ENCODE measurements around the gene OR1Q1. TPM values are rescaled to one million over a fixed set of nuclear protein-coding genes. Genes with fewer than 3 reads are reported as not detected.
"Not testable (repeated sequence)": the region's sequence is repeated elsewhere in the genome, so short reads cannot be mapped to it uniquely, and the experiment has no call there.

The OR1Q1 gene, protein sequence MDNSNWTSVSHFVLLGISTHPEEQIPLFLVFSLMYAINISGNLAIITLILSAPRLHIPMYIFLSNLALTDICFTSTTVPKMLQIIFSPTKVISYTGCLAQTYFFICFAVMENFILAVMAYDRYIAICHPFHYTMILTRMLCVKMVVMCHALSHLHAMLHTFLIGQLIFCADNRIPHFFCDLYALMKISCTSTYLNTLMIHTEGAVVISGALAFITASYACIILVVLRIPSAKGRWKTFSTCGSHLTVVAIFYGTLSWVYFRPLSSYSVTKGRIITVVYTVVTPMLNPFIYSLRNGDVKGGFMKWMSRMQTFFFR
- 0.14 and 0.31 TPM in 2 replicates for polyA plus RNA-seq (2011; rRNA removed)
- polyA minus RNA-seq (2011; rRNA and poly(A)+ RNA removed), result 0.23 and 0.74 TPM in 2 replicates

DNA sequence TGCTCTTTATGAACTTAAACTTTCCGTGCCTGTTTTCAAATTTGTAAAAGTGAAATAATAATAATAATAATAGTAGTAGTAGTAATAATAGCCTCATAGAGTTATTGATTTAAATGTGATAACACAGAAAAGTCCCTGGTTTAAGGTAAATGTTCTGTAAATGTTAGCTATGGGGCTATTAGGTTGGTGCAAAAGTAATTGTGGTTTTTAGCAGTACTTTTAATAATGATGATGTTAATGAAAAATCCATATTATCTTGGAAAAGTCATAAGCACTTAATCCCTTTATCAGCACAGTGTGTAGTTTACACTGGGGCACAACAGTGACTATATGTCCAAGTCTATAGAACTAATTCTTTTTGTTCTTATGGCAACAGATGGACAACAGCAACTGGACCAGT lies at the start of gene OR1Q1:
TSS of gene OR1Q1 (plus strand) at position 377 of the 400 bp plus-strand sequence. CDS start at position 377, 0 bp downstream.
- ChIA-PET CTCF (no interaction called here), POLR2A (no interaction called here)
- Histone ChIP-seq H3K27ac (ENCODE audit: low read depth, low read length) (no peak within 1 kb of the TSS), H3K4me3 (ENCODE audit: low read depth, low read length) (no peak within 1 kb of the TSS), H3K27me3 (ENCODE audit: control insufficient read depth, insufficient read depth, low read length) (no peaks in the 10 kb centered on the region), H3K9me3 (ENCODE audit: control insufficient read depth, insufficient read depth, low read length) (no peaks in the 10 kb centered on the region)
- TF ChIP-seq, protein P1, sequence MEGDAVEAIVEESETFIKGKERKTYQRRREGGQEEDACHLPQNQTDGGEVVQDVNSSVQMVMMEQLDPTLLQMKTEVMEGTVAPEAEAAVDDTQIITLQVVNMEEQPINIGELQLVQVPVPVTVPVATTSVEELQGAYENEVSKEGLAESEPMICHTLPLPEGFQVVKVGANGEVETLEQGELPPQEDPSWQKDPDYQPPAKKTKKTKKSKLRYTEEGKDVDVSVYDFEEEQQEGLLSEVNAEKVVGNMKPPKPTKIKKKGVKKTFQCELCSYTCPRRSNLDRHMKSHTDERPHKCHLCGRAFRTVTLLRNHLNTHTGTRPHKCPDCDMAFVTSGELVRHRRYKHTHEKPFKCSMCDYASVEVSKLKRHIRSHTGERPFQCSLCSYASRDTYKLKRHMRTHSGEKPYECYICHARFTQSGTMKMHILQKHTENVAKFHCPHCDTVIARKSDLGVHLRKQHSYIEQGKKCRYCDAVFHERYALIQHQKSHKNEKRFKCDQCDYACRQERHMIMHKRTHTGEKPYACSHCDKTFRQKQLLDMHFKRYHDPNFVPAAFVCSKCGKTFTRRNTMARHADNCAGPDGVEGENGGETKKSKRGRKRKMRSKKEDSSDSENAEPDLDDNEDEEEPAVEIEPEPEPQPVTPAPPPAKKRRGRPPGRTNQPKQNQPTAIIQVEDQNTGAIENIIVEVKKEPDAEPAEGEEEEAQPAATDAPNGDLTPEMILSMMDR (IDR thresholded peaks at IDR 0.05; ENCODE audit: low read depth, low read length), result no peak
- DNase-seq (ENCODE audit: low read depth, low spot score), result no peak

DNA sequence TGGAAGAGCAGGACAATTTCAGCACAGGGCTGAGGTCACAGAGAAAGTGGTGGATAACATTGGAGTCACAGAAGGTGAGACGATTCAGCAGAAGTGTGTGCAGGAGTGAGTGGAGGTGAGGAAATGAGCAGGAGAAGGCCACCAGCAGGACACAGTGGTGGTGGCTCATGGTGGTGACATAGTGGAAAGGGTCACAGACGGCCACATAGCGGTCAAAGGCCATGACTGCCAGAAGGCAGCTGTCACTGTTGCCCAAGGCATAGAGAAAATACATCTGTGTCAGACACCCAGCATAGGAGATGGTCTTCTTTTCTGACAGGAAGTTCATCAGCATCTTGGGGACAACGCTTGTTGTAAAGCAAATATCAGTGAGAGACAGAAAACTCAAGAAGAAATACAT lies 46.6 kb upstream of the OR1Q1 start:
- POLR2A ChIA-PET, result no interaction called here
- Histone ChIP-seq H3K9me3 (ENCODE audit: control insufficient read depth, insufficient read depth, low read length) (no peaks in the 10 kb centered on the region), H3K4me3 (ENCODE audit: low read depth, low read length) (no peak overlapping the region), H3K27ac (ENCODE audit: low read depth, low read length) (no peak overlapping the region), H3K27me3 (ENCODE audit: control insufficient read depth, insufficient read depth, low read length) (peaks cover 3% of the 10 kb centered on the region)
- no peak for DNase-seq (ENCODE audit: low read depth, low spot score)
- CTCF ChIA-PET, result no interaction called here
- TF ChIP-seq, protein P1 (IDR thresholded peaks at IDR 0.05; ENCODE audit: low read depth, low read length), result no peak

DNA sequence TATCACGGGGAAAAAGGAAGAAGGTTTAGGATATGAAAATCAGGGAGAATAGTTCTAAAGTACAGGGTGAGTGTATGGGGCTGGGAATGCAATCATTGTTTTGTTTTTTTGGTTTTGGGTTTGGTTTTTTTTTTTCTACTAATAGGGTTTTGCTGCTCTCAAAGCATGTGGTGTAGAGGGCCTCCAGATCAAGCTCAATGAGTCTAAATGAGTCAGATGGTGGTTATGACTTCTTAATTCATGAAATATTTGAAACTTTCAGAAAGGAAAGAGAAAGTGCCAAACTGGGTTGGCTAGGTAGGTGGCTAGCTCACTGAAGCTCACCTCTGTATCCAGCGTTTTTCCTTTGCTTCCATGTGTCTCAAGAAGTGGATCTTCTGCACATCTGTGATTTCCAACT lies 42.1 kb upstream of the OR1Q1 start:
- Histone ChIP-seq H3K27me3 (ENCODE audit: control insufficient read depth, insufficient read depth, low read length) (peaks cover under 1% of the 10 kb centered on the region), H3K4me3 (ENCODE audit: low read depth, low read length) (no peak overlapping the region), H3K9me3 (ENCODE audit: control insufficient read depth, insufficient read depth, low read length) (no peaks in the 10 kb centered on the region), H3K27ac (ENCODE audit: low read depth, low read length) (no peak overlapping the region)
- CTCF ChIA-PET, result interaction anchor here (1.2 to 1.5 kb wide), 2 partner anchors 74 to 107 kb away, joined by 3 to 4 read pairs; no protein-coding TSS in a partner anchor
- no peak for DNase-seq (ENCODE audit: low read depth, low spot score)
- POLR2A ChIA-PET, result interaction anchor here (0.6 kb wide), 1 partner anchor 206 kb away, joined by 3 read pairs; no protein-coding TSS in a partner anchor
- TF ChIP-seq, protein P1 (IDR thresholded peaks at IDR 0.05; ENCODE audit: low read depth, low read length), result no peak

DNA sequence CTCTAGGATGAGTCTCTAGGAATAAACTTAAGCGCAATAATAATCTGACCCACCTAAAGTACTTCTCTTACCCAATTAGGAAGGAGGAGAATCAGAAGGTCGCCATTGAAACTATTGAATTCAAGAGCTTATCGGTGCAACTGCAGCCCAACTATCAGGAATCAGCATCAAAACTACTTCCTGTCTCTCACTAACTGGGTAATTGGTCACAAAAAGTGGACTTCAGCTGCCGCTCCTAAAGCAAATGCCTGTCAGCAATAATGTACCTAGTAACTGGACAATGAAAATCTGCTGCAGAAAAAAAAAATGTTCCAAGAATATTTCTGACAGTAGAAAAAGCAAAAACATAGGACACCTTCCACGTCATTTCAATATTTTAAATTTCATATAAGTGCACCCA lies 34.7 kb upstream of the OR1Q1 start:
- H3K9me3 ChIP-seq (ENCODE audit: control insufficient read depth, insufficient read depth, low read length), result no peaks in the 10 kb centered on the region
- no peaks in the 10 kb centered on the region for H3K27me3 ChIP-seq (ENCODE audit: control insufficient read depth, insufficient read depth, low read length)
- no peak overlapping the region for H3K27ac ChIP-seq (ENCODE audit: low read depth, low read length)
- no peak overlapping the region for H3K4me3 ChIP-seq (ENCODE audit: low read depth, low read length)
- no peak for DNase-seq (ENCODE audit: low read depth, low spot score)
- TF ChIP-seq, protein P1 (IDR thresholded peaks at IDR 0.05; ENCODE audit: low read depth, low read length), result no peak
- CTCF ChIA-PET, result interaction anchor here (0.5 kb wide), 1 partner anchor 1260 kb away, joined by 3 read pairs; no protein-coding TSS in a partner anchor
- POLR2A ChIA-PET, result no interaction called here

DNA sequence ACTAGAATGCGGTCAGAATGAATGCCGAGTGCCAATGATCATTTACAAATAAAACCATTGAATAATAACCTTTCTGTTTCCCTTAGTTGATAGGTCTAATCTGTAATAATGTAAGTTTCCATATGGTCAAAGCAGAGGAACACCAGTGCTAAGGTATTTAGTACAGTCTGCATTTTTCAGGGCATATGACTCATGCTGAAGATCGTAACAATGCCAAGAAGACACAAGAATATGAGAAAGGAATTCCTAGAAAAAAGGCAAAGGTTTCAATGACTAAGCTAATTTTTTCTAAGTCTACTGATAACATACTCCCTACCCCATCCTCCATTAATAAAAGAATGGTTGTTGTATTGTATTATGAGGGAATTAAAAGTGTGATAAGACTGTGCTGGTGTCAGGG lies 34.2 kb upstream of the OR1Q1 start:
- POLR2A ChIA-PET, result no interaction called here
- CTCF ChIA-PET, result no interaction called here
- no peaks in the 10 kb centered on the region for H3K27me3 ChIP-seq (ENCODE audit: control insufficient read depth, insufficient read depth, low read length)
- H3K27ac ChIP-seq (ENCODE audit: low read depth, low read length), result no peak overlapping the region
- TF ChIP-seq, protein P1 (IDR thresholded peaks at IDR 0.05; ENCODE audit: low read depth, low read length), result no peak
- DNase-seq (ENCODE audit: low read depth, low spot score), result peak; percentile 16
- H3K4me3 ChIP-seq (ENCODE audit: low read depth, low read length), result no peak overlapping the region
- no peaks in the 10 kb centered on the region for H3K9me3 ChIP-seq (ENCODE audit: control insufficient read depth, insufficient read depth, low read length)

DNA sequence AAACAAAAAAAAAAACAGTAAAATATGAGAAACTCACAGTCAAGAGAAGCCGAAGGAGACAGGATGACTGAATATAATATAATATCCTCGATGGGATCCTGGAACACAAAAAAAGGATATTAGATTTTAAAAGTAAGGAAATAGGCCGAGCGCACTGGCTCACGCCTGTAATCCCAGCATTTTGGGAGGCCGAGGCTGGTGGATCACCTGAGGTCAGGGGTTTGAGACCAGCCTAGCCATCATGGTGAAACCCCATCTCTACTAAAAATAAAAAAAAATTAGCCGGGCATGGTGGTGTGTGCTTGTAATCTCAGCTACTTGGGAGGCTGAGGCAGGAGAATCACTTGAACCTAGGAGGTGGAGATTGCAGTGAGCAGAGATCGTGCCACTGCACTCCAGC lies 31.3 kb upstream of the OR1Q1 start, which contains the start of gene OR1L8:
TSS of gene OR1L8 (minus strand) at position 101 of the 400 bp plus-strand sequence. CDS start 14,907 bp downstream, outside the sequence.
- H3K27ac ChIP-seq (ENCODE audit: low read depth, low read length); CTCF ChIA-PET; POLR2A ChIA-PET; DNase-seq (ENCODE audit: low read depth, low spot score); H3K27me3 ChIP-seq (ENCODE audit: control insufficient read depth, insufficient read depth, low read length); H3K4me3 ChIP-seq (ENCODE audit: low read depth, low read length); H3K9me3 ChIP-seq (ENCODE audit: control insufficient read depth, insufficient read depth, low read length): not testable (repeated sequence)

Data from AG04450 (cell line).